GM23338 (cell line): ENCODE measurements around the gene KIRREL3. TPM values are rescaled to one million over a fixed set of nuclear protein-coding genes. Genes with fewer than 3 reads are reported as not detected.
A peak's percentile ranks its signal among the peaks of the same experiment; 100 is the strongest.
"Not testable (repeated sequence)": the region's sequence is repeated elsewhere in the genome, so short reads cannot be mapped to it uniquely, and the experiment has no call there.

Source experiments
- ATAC-seq: fragments of 200-7000 bp; cut with Tn5 transposase; 3 replicates; pipeline ENCODE4 v1.9.1; 2020
- DNase-seq: peaks from one replicate; pipeline ENCODE4 v3.0.0-alpha.2; 2015; ENCODE audit warnings: low spot score
- H2AFZ ChIP-seq: fragments of 200-600 bp; sonication (generic); 2 replicates; pipeline ENCODE4 v1.8.0; 2016; ENCODE audit warnings: antibody characterized with exemption, mild to moderate bottlenecking, moderate library complexity
- H3F3A ChIP-seq: fragments of 200-600 bp; sonication (generic); replicated peaks from 2 replicates; pipeline ENCODE4 v1.8.0; 2017; ENCODE audit warnings: antibody characterized with exemption, mixed run types, low read depth
- H3K27ac ChIP-seq: fragments of 200-600 bp; sonication (generic); 2 replicates; pipeline ENCODE4 v1.6.1; 2016; ENCODE audit warnings: low read depth
- H3K27me3 ChIP-seq: fragments of 200-600 bp; sonication (generic); 2 replicates; pipeline ENCODE4 v1.8.0; 2016; ENCODE audit warnings: mild to moderate bottlenecking, mixed run types, moderate library complexity; ENCODE audit not compliant: insufficient read depth
- H3K36me3 ChIP-seq: fragments of 200-600 bp; sonication (generic); 2 replicates; pipeline ENCODE4 v1.8.0; 2016; ENCODE audit warnings: mild to moderate bottlenecking; ENCODE audit not compliant: insufficient read depth
- H3K4me1 ChIP-seq: fragments of 200-600 bp; sonication (generic); 2 replicates; pipeline ENCODE4 v1.8.0; 2016; ENCODE audit warnings: mild to moderate bottlenecking, moderate library complexity; ENCODE audit not compliant: insufficient read depth
- H3K4me2 ChIP-seq: fragments of 200-600 bp; sonication (generic); 2 replicates; pipeline ENCODE4 v1.7.1; 2017; ENCODE audit warnings: mixed run types
- H3K4me3 ChIP-seq: fragments of 200-600 bp; sonication (generic); 2 replicates; pipeline ENCODE4 v1.6.1; 2016; ENCODE audit warnings: mixed run types
- H3K79me2 ChIP-seq: fragments of 200-600 bp; sonication (generic); replicated peaks from 2 replicates; pipeline ENCODE4 v1.8.0; 2017; ENCODE audit warnings: mild to moderate bottlenecking; ENCODE audit not compliant: insufficient read depth
- H3K9me2 ChIP-seq: fragments of 200-600 bp; sonication (generic); 2 replicates; pipeline ENCODE4 v1.8.0; 2017; ENCODE audit not compliant: insufficient read depth
- H4K20me1 ChIP-seq: fragments of 200-600 bp; sonication (generic); replicated peaks from 2 replicates; pipeline ENCODE4 v1.8.0; 2017; ENCODE audit warnings: mild to moderate bottlenecking; ENCODE audit not compliant: insufficient read depth
- H3K27ac Mint-ChIP-seq: 2 replicates; pipeline ENCODE4 v1.8.0; 2020; ENCODE audit warnings: inconsistent platforms, mild to moderate bottlenecking, moderate library complexity, mixed read lengths
- H3K27me3 Mint-ChIP-seq: 3 replicates; pipeline ENCODE4 v1.8.0; 2022; ENCODE audit warnings: low read depth, mild to moderate bottlenecking, moderate library complexity, mixed read lengths, inconsistent platforms; ENCODE audit not compliant: insufficient read depth, poor library complexity
- H3K36me3 Mint-ChIP-seq: 3 replicates; pipeline ENCODE4 v1.8.0; 2021; ENCODE audit warnings: low read depth, mild to moderate bottlenecking, inconsistent platforms, moderate library complexity, mixed read lengths
- H3K4me1 Mint-ChIP-seq: 3 replicates; pipeline ENCODE4 v1.8.0; 2020; ENCODE audit warnings: mild to moderate bottlenecking, inconsistent platforms, mixed read lengths
- H3K4me3 Mint-ChIP-seq: 3 replicates; pipeline ENCODE4 v1.8.0; 2021; ENCODE audit warnings: moderate library complexity, mild to moderate bottlenecking, inconsistent platforms, mixed read lengths
- H3K9me3 Mint-ChIP-seq: 3 replicates; pipeline ENCODE4 v1.8.0; 2020; ENCODE audit warnings: moderate library complexity, mild to moderate bottlenecking, inconsistent platforms, mixed read lengths
- CREB1 ChIP-seq: fragments of 250-450 bp; sonication (Bioruptor Pico); IDR thresholded peaks from 2 replicates; pipeline ENCODE4 v1.5.0; 2020; ENCODE audit warnings: low read depth, mild to moderate bottlenecking, moderate library complexity
- EZH2 ChIP-seq: fragments of 200-600 bp; sonication (generic); IDR thresholded peaks from one replicate; pipeline ENCODE4 v1.8.0; 2017; ENCODE audit warnings: antibody characterized with exemption, mild to moderate bottlenecking, low read depth; ENCODE audit not compliant: unreplicated experiment
- EZH2phosphoT487 ChIP-seq: fragments of 200-600 bp; sonication (generic); IDR thresholded peaks from one replicate; pipeline ENCODE4 v1.8.1; 2018; ENCODE audit warnings: antibody characterized with exemption; ENCODE audit not compliant: unreplicated experiment
- POLR2AphosphoS5 ChIP-seq: IDR thresholded peaks from 2 replicates; pipeline ENCODE4 v1.6.1; 2016; ENCODE audit warnings: antibody characterized with exemption, low read depth
- STAT1 ChIP-seq: IDR thresholded peaks from one replicate; pipeline ENCODE4 v1.6.1; 2016; ENCODE audit warnings: antibody characterized with exemption; ENCODE audit not compliant: unreplicated experiment
- ZNF331 ChIP-seq: fragments of 250-450 bp; sonication (Bioruptor Pico); IDR thresholded peaks from 2 replicates; pipeline ENCODE4 v1.5.0; 2020; ENCODE audit warnings: low read depth, mild to moderate bottlenecking, moderate library complexity
- ZNF462 ChIP-seq: fragments of 250-450 bp; sonication (Bioruptor Pico); IDR thresholded peaks from 2 replicates; pipeline ENCODE4 v1.5.0; 2020; ENCODE audit warnings: mild to moderate bottlenecking, moderate library complexity
- polyA plus RNA-seq: library from polyadenylated mRNA; unstranded; fragments of >200 nt; fragmentation: Nextera tagmentation; extraction: Ambion mirVana; gene quantifications from 2 replicates; pipeline ENCODE4 v1.2.1, GENCODE V29; 2016
- total RNA-seq: library from RNA; depleted of rRNA; stranded (reverse); fragments of >200 nt; shearing (Covaris generic); gene quantifications from 2 replicates; pipeline ENCODE4 v1.2.3, GENCODE V29; 2014
- TF ChIP-seq, protein P1 (sequence below): IDR thresholded peaks from one replicate; pipeline ENCODE4 v1.6.1; 2018; ENCODE audit warnings: antibody characterized with exemption; ENCODE audit not compliant: unreplicated experiment

Gene KIRREL3
- total and polyA plus RNA-seq, 2 experiments from 2014 or later, result 0.13 to 1.5 TPM

GRCh38 chr11:126375726-126376125, 624.8 kb downstream of the KIRREL3 start (continued):
- TF ChIP-seq ZNF462 (CRISPR knock-in tag) (no peak), EZH2 (no peak), POLR2AphosphoS5 (no peak), CREB1 (no peak), ZNF331 (CRISPR knock-in tag) (no peak), EZH2phosphoT487 (no peak), STAT1 (no peak)
- TF ChIP-seq, protein P1, sequence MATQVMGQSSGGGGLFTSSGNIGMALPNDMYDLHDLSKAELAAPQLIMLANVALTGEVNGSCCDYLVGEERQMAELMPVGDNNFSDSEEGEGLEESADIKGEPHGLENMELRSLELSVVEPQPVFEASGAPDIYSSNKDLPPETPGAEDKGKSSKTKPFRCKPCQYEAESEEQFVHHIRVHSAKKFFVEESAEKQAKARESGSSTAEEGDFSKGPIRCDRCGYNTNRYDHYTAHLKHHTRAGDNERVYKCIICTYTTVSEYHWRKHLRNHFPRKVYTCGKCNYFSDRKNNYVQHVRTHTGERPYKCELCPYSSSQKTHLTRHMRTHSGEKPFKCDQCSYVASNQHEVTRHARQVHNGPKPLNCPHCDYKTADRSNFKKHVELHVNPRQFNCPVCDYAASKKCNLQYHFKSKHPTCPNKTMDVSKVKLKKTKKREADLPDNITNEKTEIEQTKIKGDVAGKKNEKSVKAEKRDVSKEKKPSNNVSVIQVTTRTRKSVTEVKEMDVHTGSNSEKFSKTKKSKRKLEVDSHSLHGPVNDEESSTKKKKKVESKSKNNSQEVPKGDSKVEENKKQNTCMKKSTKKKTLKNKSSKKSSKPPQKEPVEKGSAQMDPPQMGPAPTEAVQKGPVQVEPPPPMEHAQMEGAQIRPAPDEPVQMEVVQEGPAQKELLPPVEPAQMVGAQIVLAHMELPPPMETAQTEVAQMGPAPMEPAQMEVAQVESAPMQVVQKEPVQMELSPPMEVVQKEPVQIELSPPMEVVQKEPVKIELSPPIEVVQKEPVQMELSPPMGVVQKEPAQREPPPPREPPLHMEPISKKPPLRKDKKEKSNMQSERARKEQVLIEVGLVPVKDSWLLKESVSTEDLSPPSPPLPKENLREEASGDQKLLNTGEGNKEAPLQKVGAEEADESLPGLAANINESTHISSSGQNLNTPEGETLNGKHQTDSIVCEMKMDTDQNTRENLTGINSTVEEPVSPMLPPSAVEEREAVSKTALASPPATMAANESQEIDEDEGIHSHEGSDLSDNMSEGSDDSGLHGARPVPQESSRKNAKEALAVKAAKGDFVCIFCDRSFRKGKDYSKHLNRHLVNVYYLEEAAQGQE, result no peak

- H3K4me1 Mint-ChIP-seq, result peaks cover 13% of the 10 kb centered on the region
- not testable (repeated sequence) for H3K4me3 Mint-ChIP-seq, H3K36me3 Mint-ChIP-seq, H3F3A ChIP-seq, H3K9me3 Mint-ChIP-seq, H3K4me1 ChIP-seq, H3K27me3 Mint-ChIP-seq, H3K9me2 ChIP-seq, H3K27ac Mint-ChIP-seq, H3K4me2 ChIP-seq, H3K4me3 ChIP-seq, DNase-seq, H3K27me3 ChIP-seq, H2AFZ ChIP-seq, H3K27ac ChIP-seq, H3K36me3 ChIP-seq
- H3K79me2 ChIP-seq, result peaks cover 64% of the 10 kb centered on the region
- H4K20me1 ChIP-seq, result peaks cover 13% of the 10 kb centered on the region
- peak; percentile 28; the same call in 2 of the 3 replicates for ATAC-seq
Observed at GRCh38 chr11:126374562-126375300, 625.8 kb downstream of the KIRREL3 start.

GRCh38 chr11:126373389-126374066, 627.0 kb downstream of the KIRREL3 start:
- not testable (repeated sequence) for H2AFZ ChIP-seq, H3K36me3 ChIP-seq, H3K36me3 Mint-ChIP-seq, H3K27me3 Mint-ChIP-seq, H3K4me3 ChIP-seq, H3K27ac ChIP-seq, H3K27me3 ChIP-seq, H3K27ac Mint-ChIP-seq, H3K9me2 ChIP-seq, H3K4me3 Mint-ChIP-seq, H3K4me2 ChIP-seq, DNase-seq, H3F3A ChIP-seq, ATAC-seq, H3K9me3 Mint-ChIP-seq
- Histone ChIP-seq H4K20me1 (peaks cover 13% of the 10 kb centered on the region), H3K4me1 (peaks cover 17% of the 10 kb centered on the region; the same call in 1 of the 2 replicates), H3K79me2 (peaks cover 62% of the 10 kb centered on the region)
- peaks cover 22% of the 10 kb centered on the region for H3K4me1 Mint-ChIP-seq
